HT1080 (cell line): Measurements from ENCODE around the gene ADORA2B. TPM values are rescaled to one million over a fixed set of nuclear protein-coding genes. Genes with fewer than 3 reads are reported as not detected.
A peak's percentile ranks its signal among the peaks of the same experiment; 100 is the strongest.

Experiments used
- DNase-seq: peaks from one replicate; pipeline ENCODE4 v3.0.0-alpha.2; 2015; ENCODE audit warnings: low read depth
- total RNA-seq: library from RNA; depleted of rRNA; stranded (reverse); fragments of >200 nt; shearing (Covaris generic); gene quantifications from 2 replicates; pipeline ENCODE4 v1.2.3, GENCODE V29; 2014; rRNA removed

Gene ADORA2B
- total RNA-seq, 1 experiment from 2014 or later, result 3.2 TPM

DNA sequence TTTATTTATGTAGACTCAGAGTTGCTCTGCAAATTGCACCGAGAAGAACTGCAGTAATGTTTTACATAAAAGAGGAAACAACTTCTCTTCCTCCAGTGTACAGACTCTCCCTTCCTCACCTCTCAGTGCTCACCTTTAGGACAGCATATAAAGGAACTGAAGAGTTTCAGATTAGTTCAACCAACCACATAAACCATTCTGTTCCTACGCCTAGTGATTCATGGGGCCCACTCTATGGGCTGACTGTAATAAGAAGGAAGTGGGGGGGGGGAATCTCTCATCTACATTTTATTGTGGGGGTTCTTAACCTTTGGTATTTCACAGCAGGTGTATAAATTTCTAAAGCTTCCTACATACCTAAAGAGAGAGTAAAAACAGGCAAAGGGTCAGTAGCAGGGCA, 36.3 kb downstream of the ADORA2B start:
- no peak for DNase-seq

DNA sequence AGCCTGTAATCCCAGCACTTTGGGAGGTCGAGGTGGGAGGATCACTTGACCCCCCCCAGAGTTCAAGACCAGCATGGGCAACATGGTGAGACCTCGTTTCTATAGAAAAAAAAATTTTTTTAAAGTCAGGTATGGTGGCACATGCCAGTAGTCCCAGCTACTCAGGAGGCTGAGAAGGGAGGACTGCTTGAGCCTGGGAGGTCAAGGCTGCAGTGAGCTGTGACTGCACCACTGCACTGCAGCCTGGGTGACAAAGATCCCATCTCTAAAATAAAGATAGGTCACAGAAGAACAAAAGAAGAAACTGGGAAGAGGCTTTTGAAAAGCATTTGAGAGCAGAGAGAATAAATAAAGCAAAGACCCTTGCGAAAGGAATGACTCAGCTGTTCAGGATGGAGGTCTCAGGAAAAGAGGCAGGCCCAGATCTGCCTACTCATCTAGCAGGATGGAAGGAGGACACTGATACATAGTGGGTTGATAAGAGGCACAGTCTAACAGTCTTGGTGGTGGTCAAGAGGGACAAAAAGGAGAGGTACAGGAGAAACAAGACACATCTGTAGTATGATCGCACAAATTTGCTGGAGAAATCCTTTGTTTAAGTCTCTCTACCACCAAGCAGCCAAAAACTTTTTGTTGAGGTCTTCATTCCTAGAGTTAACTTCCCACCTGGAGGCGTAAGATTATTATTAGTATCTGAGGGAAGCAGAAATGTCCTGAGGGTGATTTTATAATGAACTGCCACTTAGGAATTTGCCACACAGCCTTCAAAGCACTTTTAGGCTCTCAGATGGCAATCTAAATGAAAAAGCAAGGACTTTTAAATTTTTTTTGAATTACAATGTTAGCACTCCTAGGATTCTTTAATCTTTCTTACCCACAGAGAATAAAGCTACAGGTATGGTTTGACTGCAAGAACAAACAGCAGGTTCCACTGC, 37.0 kb downstream of the ADORA2B start:
- DNase-seq, result peak; percentile 63

DNA sequence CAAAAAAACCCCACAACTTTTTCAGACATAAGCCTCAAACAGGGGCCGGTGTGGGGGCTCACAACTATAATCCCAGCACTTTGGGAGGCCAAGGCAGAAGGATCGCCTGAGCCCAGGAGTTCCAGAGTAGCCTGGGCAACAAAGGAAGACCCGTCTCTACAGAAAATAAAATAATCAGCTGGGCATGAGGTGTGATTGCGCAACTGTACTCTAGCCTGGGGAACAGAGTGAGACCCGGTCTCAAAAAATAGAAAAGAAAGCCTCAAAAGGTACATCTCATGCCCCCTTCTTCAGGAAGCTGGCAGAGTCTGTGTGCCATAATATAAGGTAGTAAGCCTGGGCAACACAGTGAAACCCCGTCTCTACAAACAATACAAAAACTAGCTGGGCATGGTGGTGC, 51.4 kb downstream of the ADORA2B start:
- no peak for DNase-seq

DNA sequence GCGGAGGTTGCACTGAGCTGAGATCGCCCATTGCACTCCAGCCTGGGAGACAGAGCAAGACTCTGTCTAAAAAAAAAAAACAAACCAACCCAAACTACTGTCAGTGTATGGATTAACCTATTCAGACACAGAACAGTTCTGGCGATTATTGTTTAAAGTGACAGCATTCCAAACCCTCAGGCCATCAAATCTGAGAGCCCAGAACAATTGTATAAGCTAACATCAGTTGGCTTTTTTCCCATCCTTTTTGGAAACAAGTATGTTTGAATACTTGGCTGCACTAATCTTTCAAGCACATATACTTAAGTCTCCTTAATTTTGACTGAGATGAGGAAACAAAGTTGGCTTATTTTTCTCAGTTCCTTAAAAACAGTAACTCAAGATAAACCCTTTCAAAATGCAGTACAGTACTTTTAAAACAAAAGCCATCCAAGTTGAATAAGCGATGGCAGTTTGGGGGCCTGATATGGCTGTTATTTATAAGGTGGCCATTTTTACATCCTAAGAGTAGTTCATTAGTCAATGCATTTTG, 53.2 kb downstream of the ADORA2B start:
- no peak for DNase-seq

DNA sequence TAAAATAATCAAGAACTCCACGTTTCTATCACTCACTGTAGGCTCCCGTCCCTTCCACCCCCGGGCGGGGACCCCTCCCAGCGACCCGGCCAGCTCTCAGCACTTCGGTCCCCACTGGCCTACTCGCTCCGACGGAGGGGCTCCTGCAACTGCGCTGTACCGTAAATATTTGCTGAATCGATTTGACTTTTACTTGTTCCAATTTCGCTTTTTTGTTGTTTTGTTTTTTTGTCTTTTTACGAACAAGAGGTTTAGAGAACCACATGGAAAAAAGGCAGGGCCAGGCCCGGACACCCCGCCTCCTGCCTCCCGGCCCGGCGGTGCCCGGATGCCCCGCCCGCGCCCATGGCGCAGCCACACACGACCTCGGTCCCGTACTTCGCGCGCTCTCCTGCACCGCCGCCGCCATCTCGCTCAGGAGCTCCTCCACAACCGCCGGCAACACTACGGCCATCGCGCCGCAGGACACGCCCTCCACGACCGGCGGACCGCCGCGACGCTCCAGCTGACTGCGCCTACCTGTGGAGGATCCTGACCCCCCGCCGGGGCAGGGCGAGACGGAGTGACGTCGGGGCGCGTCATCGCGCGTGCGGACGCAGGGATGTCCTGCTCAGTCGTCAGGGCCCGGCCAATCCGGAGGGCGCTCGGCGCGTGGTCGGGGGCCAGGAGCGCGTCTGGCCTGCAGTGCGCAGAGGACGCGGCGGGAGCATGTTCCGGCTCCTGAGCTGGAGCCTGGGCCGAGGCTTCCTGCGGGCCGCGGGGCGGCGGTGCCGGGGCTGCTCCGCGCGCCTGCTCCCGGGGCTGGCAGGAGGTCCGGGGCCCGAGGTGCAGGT, 54.4 kb downstream of the ADORA2B start, which contains the start of the genes TTC19 and ZSWIM7:
TSS of gene TTC19 (plus strand) at position 684 of the 833 bp plus-strand sequence. CDS start at position 709, 25 bp downstream.
TSS of gene ZSWIM7 (minus strand) at position 564 of the 833 bp plus-strand sequence. CDS start at position 454, 110 bp downstream.
- DNase-seq, result peak; percentile 97

DNA sequence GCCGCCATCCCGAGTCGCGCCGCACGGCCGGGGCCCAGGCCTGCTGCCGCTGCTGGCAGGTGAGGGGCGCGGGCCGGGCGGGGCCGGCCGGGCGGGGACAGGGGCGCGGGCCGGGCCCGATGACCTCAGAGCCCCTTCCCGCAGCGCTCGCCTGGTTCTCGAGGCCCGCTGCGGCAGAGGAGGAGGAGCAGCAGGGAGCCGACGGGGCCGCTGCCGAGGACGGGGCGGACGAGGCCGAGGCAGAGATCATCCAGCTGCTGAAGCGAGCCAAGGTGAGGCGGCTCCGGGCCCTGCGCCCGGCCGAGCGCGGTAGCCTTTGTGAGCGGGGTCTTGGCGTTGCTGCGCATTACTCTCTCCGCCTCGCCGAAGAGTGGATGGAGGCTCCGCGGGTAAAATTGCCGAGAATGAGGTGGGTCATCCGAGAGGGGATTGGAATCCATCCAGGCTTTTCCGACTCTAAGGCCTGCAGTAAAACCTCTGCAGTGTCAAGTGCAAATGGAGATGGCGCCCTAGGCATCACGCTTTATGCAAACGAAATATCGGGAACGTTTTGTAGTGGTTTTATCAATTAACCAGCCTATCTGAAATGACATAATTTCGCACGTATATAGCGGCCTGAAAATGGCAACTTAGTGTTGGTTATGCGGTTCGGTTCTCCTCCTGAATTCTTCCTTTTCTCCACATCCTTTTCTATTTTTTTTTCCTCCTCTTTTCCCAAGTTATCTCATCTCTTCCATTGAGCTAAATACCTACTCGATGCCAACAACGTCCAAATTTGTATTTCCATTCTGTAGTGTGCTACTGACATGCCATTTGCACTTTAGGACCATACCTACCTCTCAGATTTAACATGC, 55.3 kb downstream of the ADORA2B start:
- no peak for DNase-seq

DNA sequence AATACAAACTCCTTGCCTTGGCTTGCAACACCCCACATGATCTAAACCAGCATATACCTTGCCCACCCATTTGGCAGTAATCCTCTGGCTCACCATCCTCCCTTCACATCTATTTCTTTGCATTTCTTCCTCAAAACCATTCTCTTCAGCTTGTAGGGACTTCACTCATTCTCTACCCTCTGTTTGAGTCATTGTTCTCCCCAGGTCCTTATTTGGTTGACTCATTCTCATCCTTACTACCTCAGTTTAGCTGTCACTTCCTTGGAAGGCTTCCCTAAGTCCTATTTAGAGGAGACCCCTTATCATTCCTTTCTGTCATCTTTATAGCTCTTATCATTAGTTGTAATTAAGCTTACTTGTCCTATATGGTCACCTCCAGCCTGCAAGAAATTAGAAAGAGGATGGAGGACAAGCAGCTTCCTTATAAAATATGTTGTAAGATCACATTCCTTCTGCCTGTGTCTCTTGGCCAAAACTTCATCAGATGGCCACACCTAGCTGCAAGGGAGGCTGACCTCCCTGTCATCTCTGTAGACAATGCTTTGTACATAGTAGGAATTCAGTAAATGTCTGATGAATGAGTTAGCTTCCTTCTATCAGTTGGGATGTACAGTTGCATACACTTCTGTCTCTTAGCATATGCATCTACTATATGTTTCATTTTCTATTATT, 56.4 kb downstream of the ADORA2B start:
- peak; percentile 32 for DNase-seq

DNA sequence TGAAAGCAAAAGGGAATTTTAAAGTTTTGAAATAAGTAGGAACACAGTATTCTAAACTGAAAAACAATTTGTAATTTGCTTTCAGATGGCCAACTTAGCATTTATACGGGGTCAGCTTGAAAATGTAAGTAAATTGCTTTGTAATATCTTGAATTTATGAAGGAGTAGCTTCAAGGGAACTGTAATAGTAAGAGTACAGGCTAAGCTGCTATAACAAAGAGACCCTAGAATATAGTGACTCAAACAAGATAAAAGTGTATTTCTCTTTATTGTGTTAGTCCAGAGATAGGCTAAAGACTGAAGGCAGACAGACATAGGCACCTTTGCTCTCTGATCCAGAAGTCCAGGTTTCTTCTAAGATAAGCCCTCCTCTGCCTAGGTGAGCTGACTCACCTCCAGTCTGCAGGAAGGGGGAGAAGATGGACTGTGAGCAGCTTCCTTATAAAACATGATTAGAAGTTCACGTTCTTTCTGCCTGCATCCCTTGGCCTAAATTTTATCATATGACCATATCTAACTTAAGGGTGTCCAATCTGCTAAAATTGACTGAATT, 57.9 kb downstream of the ADORA2B start:
- no peak for DNase-seq

DNA sequence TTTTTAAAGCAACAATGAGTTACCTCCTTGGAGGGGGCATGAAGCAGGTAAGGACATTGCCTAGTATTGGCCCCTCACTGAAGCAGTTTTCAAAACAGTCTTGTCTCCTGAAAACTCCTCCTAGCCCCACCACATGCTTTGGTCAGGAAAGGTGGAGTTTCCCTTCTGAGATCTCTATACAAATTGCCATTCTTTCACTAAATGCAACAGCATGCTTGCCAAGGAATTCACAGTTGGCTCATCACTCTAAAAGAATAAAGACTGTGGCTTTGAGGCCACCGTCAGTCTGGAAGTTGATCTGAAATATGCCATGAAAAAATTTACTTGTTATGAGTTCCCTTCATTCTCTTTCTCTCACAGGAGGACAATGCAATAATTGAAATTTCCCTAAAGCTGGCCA, 58.9 kb downstream of the ADORA2B start:
- DNase-seq, result no peak

DNA sequence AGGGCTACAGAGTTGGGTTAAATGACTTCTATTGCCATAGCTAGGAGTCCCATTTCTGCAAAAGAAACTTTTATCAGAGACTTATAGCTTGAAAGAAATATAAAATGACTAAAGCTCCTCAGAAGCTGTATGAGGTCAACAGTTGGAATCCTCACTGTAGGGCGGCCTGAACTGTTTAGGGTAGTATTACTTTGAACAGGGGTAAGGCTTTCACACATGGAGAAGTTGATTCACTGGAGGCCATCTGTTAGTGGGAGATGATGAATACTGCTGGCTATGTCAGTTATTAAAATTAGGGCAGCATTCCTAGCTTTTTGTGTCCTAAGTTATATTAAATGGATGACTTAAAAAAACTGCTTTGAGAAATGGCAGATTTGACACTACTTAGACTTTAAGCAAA, 60.7 kb downstream of the ADORA2B start:
- no peak for DNase-seq

DNA sequence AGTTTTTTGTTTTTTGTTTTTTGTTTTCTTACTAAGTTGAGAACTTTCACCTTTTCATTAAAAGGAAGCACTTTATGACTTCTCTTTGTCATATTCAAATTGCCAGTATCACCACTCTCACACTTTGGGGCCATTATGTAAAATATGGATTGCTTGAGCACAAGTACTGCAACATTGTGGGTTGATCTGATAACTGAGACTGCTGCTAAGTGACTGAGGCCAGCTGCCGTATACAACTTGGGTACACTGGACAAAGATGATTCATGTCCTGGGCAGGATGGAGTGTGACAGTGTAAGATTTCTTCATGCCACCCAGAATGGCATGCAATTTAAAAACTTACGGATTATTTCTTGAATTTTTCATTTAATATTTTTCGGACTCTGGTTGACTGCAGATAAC, 62.5 kb downstream of the ADORA2B start:
- DNase-seq, result no peak

DNA sequence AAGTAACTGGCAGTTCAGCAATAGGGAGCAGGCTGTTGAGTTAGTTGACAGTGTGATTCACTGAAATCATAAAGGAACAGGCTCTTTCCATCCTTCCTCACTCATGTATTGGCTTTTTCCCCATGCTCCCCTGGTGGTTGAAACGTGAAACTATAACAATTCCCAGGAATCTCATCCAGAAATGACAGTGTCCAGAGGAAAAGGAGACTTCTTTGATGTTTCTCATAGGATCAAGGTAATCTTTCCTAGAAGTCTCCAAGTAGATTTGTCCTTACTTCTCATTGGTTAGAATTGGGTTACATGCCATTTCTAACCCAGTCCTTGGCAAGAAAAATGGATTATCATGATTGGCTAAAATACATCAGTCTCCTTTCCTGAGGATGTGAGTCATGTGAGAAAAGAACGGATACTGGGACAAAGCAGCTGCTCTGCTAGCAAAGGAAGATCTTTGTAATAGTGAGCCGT, 69.0 kb downstream of the ADORA2B start:
- peak; percentile 93 for DNase-seq

DNA sequence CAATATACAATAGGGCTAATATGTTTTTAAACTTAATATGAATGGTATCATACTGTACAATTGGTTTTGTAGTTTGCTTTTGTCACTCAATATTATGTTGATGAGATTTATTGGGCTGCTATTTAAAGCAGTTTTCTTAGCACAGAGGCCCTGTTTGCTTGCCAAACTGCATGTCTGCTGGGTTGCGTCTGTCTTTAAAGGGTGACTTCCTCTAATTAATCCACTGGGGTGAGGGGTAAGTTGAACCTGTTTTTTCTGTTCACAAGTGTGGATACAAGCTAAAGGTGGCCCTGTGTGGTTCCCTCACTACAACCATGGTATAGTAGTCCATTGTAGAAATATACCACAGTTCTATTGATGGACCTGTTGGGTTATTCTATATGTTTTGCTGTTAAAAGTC, 74.4 kb downstream of the ADORA2B start:
- DNase-seq, result no peak

DNA sequence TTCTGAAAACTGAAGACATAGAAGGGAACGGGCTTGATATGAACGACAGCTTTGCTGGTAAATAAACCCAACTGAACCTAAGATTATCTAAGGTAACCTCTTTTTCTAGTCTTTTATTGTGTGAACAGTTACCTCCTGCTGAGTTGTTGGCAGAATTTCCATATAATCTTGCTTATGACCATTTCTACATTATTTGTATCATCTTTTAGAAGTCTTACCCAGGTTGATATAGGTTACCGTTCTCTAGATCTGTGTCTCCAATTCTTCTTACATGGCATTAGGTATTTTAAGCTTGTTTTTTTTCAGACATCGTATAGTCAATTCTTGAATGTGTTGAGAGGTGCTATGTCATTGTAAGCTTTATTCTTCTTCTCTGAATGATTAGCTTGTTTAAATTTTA, 79.0 kb downstream of the ADORA2B start:
- DNase-seq, result no peak

DNA sequence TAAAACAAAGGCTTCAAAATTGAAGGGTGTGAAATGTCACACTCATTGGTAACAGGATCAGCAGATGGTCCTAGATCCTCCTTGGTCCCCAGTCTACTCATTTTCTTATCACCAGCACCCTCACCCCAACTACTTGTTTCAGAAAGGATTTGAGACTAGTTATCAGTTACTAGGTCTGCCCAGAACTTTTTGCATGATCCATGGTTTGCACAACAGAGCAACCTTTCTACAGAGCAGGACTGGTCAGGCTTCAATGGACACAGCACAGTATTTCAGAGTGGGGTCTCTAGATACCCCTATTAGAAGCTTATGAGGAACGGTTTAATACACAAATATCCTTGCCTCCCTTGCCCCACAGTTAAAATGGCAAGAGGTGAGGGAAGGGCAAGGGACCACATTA, 80.3 kb downstream of the ADORA2B start:
- DNase-seq, result no peak

Other genes starting within 250 kb of the ADORA2B start
- 22.5 and 25.1 TPM in 2 replicates for gene ZNF286A, start 245.4 kb upstream of the ADORA2B start, total RNA-seq
- not detected in 2 replicates for gene TBC1D26, start 212.8 kb upstream of the ADORA2B start, total RNA-seq
- 21.3 and 30.6 TPM in 2 replicates for gene ZSWIM7, start 54.6 kb downstream of the ADORA2B start, total RNA-seq
- gene TTC19, start 54.7 kb downstream of the ADORA2B start, total RNA-seq, result 44.6 and 52.9 TPM in 2 replicates